ENCODE results near the gene ARIH2.

DNA sequence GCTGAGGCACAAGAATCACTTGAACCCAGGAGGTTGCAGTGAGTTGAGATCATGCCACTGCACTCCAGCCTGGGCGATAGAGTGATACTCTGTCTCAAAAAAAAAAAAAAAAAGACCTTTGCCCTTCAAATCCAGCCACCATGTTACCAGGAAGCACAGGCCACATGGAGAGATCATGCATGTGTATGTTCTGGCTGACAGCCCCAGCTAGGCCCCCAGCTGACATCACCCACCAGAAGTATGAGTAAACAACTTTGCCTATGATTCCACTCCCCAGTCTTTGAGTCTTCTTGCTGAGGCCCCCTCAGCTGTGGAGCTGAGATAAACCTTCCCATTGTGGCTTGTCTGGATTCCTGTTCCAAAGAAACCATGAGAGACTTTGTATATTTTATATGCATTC, 3.3 kb upstream of the ARIH2 start:
- TF ChIP-seq POLR2A (IDR thresholded peaks at IDR 0.05) = no peak
- TF ChIP-seq, protein P1, sequence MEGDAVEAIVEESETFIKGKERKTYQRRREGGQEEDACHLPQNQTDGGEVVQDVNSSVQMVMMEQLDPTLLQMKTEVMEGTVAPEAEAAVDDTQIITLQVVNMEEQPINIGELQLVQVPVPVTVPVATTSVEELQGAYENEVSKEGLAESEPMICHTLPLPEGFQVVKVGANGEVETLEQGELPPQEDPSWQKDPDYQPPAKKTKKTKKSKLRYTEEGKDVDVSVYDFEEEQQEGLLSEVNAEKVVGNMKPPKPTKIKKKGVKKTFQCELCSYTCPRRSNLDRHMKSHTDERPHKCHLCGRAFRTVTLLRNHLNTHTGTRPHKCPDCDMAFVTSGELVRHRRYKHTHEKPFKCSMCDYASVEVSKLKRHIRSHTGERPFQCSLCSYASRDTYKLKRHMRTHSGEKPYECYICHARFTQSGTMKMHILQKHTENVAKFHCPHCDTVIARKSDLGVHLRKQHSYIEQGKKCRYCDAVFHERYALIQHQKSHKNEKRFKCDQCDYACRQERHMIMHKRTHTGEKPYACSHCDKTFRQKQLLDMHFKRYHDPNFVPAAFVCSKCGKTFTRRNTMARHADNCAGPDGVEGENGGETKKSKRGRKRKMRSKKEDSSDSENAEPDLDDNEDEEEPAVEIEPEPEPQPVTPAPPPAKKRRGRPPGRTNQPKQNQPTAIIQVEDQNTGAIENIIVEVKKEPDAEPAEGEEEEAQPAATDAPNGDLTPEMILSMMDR (IDR thresholded peaks at IDR 0.05) = no peak

All from stomach (tissue), 4 donors.